ENCODE results near the gene ZFAND6.

Gene ZFAND6

GRCh38 chr15:80179935-80180334, 120.5 kb downstream of the ZFAND6 start:
- no peak for DNase-seq (ENCODE audit: low read depth)
- TF ChIP-seq CTCF (IDR thresholded peaks at IDR 0.05; ENCODE audit: control insufficient read depth, extremely low read depth, insufficient read depth) = no peak
- no peak overlapping the region for H3K4me3 ChIP-seq (ENCODE audit: low read depth, low read length)

GRCh38 chr15:80180468-80180867, 121.0 kb downstream of the ZFAND6 start:
- TF ChIP-seq CTCF (IDR thresholded peaks at IDR 0.05; ENCODE audit: control insufficient read depth, extremely low read depth, insufficient read depth) = no peak
- no peak for DNase-seq (ENCODE audit: low read depth)
- no peak overlapping the region for H3K4me3 ChIP-seq (ENCODE audit: low read depth, low read length)

- no peak for TF ChIP-seq CTCF (IDR thresholded peaks at IDR 0.05; ENCODE audit: control insufficient read depth, extremely low read depth, insufficient read depth)
- no peak overlapping the region for H3K4me3 ChIP-seq (ENCODE audit: low read depth, low read length)
- DNase-seq (ENCODE audit: low read depth) = no peak
Observed at GRCh38 chr15:80180986-80181385, 121.5 kb downstream of the ZFAND6 start.

- DNase-seq (ENCODE audit: low read depth) = no peak
- TF ChIP-seq CTCF (IDR thresholded peaks at IDR 0.05; ENCODE audit: control insufficient read depth, extremely low read depth, insufficient read depth) = no peak
- no peak overlapping the region for H3K4me3 ChIP-seq (ENCODE audit: low read depth, low read length)
Observed at GRCh38 chr15:80182611-80183261, 123.3 kb downstream of the ZFAND6 start.

GRCh38 chr15:80183306-80183705, 123.8 kb downstream of the ZFAND6 start:
- H3K4me3 ChIP-seq (ENCODE audit: low read depth, low read length) = no peak overlapping the region
- TF ChIP-seq CTCF (IDR thresholded peaks at IDR 0.05; ENCODE audit: control insufficient read depth, extremely low read depth, insufficient read depth) = no peak
- no peak for DNase-seq (ENCODE audit: low read depth)

- H3K4me3 ChIP-seq (ENCODE audit: low read depth, low read length) = no peak overlapping the region
- TF ChIP-seq CTCF (IDR thresholded peaks at IDR 0.05; ENCODE audit: control insufficient read depth, extremely low read depth, insufficient read depth) = no peak
- DNase-seq (ENCODE audit: low read depth) = no peak
Observed at GRCh38 chr15:80183886-80184285, 124.4 kb downstream of the ZFAND6 start.

- DNase-seq (ENCODE audit: low read depth) = no peak
- H3K4me3 ChIP-seq (ENCODE audit: low read depth, low read length) = no peak overlapping the region
- no peak for TF ChIP-seq CTCF (IDR thresholded peaks at IDR 0.05; ENCODE audit: control insufficient read depth, extremely low read depth, insufficient read depth)
Observed at GRCh38 chr15:80184554-80184953, 125.1 kb downstream of the ZFAND6 start.
